HG03457 (cell line): ENCODE measurements around the gene DCD.

Experiments
- ATAC-seq: cut with Tn5 transposase; IDR thresholded peaks from one replicate; pipeline ENCODE4 v1.9.1; 2021; ENCODE audit warnings: moderate number of reproducible peaks; ENCODE audit not compliant: unreplicated experiment

The DCD gene

GRCh38 chr12:54608769-54609168, 39.4 kb downstream of the DCD start:
- ATAC-seq, result no peak

- ATAC-seq, result no peak
Measured at GRCh38 chr12:54608156-54608555, 40.0 kb downstream of the DCD start.

- ATAC-seq, result no peak
Measured at GRCh38 chr12:54606556-54606955, 41.6 kb downstream of the DCD start.

GRCh38 chr12:54605138-54605970, 42.8 kb downstream of the DCD start:
- no peak for ATAC-seq

GRCh38 chr12:54604436-54604835, 43.7 kb downstream of the DCD start:
- ATAC-seq, result no peak

GRCh38 chr12:54603872-54604271, 44.3 kb downstream of the DCD start:
- no peak for ATAC-seq

GRCh38 chr12:54603173-54603814, 44.9 kb downstream of the DCD start:
- peak; percentile 82 for ATAC-seq

- no peak for ATAC-seq
Measured at GRCh38 chr12:54602661-54603060, 45.5 kb downstream of the DCD start.

- ATAC-seq, result no peak
Measured at GRCh38 chr12:54601841-54602240, 46.3 kb downstream of the DCD start.

GRCh38 chr12:54598970-54599369, 49.2 kb downstream of the DCD start:
- ATAC-seq, result no peak

- ATAC-seq, result no peak
Measured at GRCh38 chr12:54596526-54596946, 51.6 kb downstream of the DCD start.

- ATAC-seq, result no peak
Measured at GRCh38 chr12:54595471-54595870, 52.7 kb downstream of the DCD start.
